Muscle of leg (tissue), 11 donors: Measurements from ENCODE around the gene TTC28. TPM values are rescaled to one million over a fixed set of nuclear protein-coding genes. Genes with fewer than 3 reads are reported as not detected.

Experiments used
- DNase-seq: peaks from one replicate; pipeline ENCODE4 v3.0.0; 2013
- H3K27ac ChIP-seq: one replicate; pipeline ENCODE4 v1.5.1; 2013; ENCODE audit warnings: mild to moderate bottlenecking, low read length, control low read depth
- H3K27me3 ChIP-seq: one replicate; pipeline ENCODE4 v1.6.1; 2013; ENCODE audit warnings: low read length; ENCODE audit not compliant: control insufficient read depth, insufficient read depth
- H3K36me3 ChIP-seq: one replicate; pipeline ENCODE4 v1.6.1; 2013; ENCODE audit warnings: low read length; ENCODE audit not compliant: control insufficient read depth, insufficient read depth
- H3K4me1 ChIP-seq: one replicate; pipeline ENCODE4 v1.6.1; 2013; ENCODE audit warnings: low read length; ENCODE audit not compliant: control insufficient read depth, insufficient read depth
- H3K4me3 ChIP-seq: one replicate; pipeline ENCODE4 v1.5.1; 2013; ENCODE audit warnings: low read length, control low read depth
- H3K9me3 ChIP-seq: replicated peaks from 2 replicates; pipeline ENCODE4 v1.6.1; 2013; ENCODE audit warnings: low read depth, low read length; ENCODE audit not compliant: control insufficient read depth
- WGBS: methylation state at CpG from one replicate; pipeline ENCODE4 v1.1.5; 2013; ENCODE audit warnings: missing lambda C conversion rate; ENCODE audit not compliant: insufficient coverage; 5-methylcytosine and 5-hydroxymethylcytosine counted together
- polyA plus RNA-seq, 8 donors: library from polyadenylated mRNA; unstranded; fragments of 120-200 nt; gene quantifications; one replicate each; pipeline versions ENCODE4 v1.2.1 to v1.2.3, GENCODE V29; 2013; ENCODE audit warnings: inconsistent platforms in 1 of 8, low replicate concordance in 1 of 8; ENCODE audit not compliant: insufficient read length in 8 of 8, insufficient read depth in 1 of 8
- total RNA-seq: library from RNA; stranded (reverse); fragments of 120-200 nt; gene quantifications from one replicate; pipeline ENCODE4 v1.2.4, GENCODE V29; 2013

The TTC28 gene
- total and polyA plus RNA-seq, 9 donors: 17.9 to 31.8 (median 24.9) TPM

DNA sequence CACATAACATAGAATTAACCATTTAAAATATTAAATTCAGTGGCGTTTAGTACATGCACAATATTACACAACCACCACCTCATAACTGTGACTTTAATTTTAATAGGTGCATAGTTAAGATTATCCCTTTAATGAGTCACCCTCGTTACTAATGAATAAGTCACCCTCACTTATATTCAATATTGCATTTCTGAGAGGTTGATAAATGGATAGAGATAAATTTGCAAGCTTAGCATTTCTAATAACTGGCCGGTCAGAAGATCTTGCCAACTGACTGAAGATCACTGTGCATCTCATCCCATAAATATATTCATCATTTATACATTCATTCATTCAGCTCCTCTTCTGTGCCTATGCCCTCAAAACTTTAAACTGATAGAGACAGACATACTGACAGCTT, 243.7 kb downstream of the TTC28 start:
- no peak for DNase-seq
- Histone ChIP-seq H3K9me3 (no peaks in the 10 kb centered on the region), H3K27ac (no peak overlapping the region), H3K27me3 (no peaks in the 10 kb centered on the region), H3K4me1 (no peaks in the 10 kb centered on the region), H3K36me3 (no peaks in the 10 kb centered on the region), H3K4me3 (no peak overlapping the region)
- no CpG with 5 or more reads among the region's 3 CpGs for WGBS

DNA sequence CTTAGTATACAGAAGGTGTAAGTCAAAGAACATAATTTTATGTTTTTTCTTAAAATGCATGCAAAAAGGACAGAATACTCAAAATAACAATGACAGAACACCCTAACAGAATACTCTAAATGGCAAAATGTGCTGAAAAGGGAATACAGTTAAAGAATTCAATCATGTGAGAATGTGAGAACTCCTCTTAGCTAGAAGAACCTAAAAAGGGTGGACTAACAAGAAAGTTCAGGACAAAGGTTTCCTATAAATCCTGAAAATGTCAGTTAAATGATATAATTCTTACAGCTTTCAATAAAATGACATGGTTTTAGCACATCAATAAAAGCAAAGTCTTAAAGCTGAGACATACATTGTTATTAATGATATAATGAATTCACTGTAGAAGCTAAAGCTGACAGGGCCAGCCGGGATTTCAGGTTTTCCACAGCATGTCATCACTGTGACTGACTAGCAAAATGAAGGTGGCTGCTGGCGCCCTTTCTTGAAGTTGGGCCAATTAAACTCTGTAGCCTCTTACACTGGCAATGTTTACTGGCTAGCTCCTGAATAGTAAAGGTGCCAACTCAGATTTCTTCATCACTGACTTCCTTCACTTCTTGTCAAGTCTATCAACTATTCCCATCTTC, 244.4 kb downstream of the TTC28 start:
- WGBS: 93% methylated on average over 2 of the region's 2 CpGs
- Histone ChIP-seq H3K36me3 (no peaks in the 10 kb centered on the region), H3K27me3 (no peaks in the 10 kb centered on the region), H3K4me3 (no peak overlapping the region), H3K9me3 (no peaks in the 10 kb centered on the region), H3K4me1 (no peaks in the 10 kb centered on the region), H3K27ac (no peak overlapping the region)
- no peak for DNase-seq

DNA sequence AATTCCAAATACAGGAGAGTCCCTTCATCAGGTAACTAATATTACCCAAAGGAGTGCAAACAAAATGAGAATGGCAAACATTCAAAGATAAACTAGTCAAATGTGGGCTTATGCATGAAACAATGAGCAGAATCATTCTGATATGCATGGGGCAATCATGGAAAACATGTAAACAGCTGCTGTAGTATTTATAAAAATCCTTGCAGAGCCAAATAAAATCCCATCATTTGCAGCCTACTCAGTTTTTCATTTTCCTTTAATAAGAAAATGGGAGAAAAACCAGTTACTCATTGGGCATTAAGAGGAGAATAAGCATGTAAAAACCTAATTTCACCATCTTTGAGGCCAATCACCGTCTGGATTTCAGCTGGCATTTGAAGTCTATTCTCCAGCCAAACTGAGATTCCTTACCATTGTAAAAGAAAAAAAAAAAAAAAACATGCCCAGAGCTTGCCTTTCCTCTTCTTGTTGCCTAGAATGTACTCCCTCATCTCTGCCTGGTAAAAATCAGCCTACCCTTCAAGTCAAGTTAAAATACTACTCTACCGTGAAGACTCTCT, 249.1 kb downstream of the TTC28 start:
- Histone ChIP-seq H3K4me1 (no peaks in the 10 kb centered on the region), H3K9me3 (no peaks in the 10 kb centered on the region), H3K4me3 (no peak overlapping the region), H3K27me3 (no peaks in the 10 kb centered on the region), H3K27ac (no peak overlapping the region), H3K36me3 (no peaks in the 10 kb centered on the region)
- WGBS: 50% methylated on average over 2 of the region's 2 CpGs
- no peak for DNase-seq

DNA sequence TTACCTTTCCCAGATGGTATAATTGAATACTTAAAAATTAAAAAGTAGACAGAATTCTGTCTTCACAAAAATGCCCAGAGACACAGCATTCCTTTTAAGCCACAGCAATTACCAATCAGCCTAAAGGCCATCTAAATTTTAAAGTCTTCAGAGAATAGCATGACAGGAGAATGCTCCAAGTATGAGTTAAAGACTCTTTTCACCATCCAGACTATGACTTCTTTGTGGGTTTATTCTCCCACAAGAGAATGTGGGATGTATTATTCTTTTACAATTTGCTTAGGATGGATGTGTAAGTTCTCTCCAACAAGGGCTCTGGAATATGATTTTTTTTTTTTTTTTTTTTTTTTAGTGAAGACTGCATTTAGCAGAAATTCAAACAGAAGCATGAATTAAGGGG, 249.9 kb downstream of the TTC28 start:
- Histone ChIP-seq H3K27ac (no peak overlapping the region), H3K4me3 (no peak overlapping the region), H3K27me3 (no peaks in the 10 kb centered on the region), H3K9me3 (no peaks in the 10 kb centered on the region), H3K36me3 (no peaks in the 10 kb centered on the region), H3K4me1 (no peaks in the 10 kb centered on the region)
- DNase-seq: no peak

DNA sequence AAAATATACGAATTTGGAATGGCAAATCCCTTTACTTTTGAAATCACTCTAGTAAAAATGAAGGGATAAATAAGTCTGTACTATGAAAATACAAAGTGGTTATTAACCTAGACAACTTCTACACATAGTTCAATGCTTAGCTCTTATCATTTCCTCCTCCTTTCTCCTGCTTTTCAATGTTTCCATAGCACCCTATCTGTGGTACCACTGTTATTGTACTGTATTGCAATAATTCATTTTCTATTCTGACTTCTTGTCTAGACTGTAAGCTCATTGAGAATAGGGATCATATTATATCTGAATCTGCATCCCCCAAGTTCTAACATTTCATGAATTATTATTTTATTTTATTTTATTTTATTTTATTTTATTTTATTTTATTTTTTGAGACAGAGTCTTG, 251.4 kb downstream of the TTC28 start:
- no CpG with 5 or more reads among the region's 1 CpG for WGBS
- no peaks in the 10 kb centered on the region for H3K36me3 ChIP-seq
- H3K4me3 ChIP-seq: no peak overlapping the region
- DNase-seq: no peak
- no peaks in the 10 kb centered on the region for H3K9me3 ChIP-seq
- H3K27me3 ChIP-seq: no peaks in the 10 kb centered on the region
- H3K27ac ChIP-seq: no peak overlapping the region
- H3K4me1 ChIP-seq: no peaks in the 10 kb centered on the region

DNA sequence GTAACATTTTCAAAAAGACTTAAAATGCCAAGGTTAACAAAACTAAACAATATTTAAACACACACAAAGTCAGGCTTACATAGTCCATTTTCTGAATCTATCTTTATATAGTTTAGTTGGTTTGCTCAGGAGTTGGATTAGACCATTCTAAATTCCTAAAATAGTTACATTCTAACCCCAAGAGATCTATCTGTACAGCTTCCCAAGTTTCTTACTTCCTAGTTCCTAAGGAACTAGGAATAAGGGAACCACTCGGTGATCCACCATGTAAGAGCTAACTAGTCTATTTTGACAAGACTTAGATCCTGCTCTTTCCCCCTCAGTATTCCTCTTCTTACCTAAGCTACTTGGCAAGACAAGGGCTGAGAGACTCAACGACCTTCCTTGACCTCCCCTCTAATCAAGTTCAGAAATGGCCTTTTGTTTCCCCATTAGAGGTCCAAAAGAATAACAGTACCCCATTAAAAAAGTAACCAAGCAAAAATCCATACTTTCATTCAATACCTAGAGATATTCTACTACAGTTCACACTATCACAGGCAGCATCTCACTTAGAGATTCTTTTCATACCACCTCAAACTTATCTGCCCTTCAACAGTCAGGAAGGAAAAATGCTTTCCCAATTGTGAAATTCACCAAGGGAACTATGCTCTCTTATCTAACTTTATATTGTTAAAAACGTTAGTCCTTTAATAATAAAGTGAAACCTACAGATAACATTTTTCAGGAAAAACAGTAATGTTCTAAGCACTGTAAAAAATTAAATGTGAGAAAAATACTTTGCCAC, 253.1 kb downstream of the TTC28 start:
- Histone ChIP-seq H3K9me3 (no peaks in the 10 kb centered on the region), H3K36me3 (no peaks in the 10 kb centered on the region), H3K4me1 (no peaks in the 10 kb centered on the region), H3K27me3 (no peaks in the 10 kb centered on the region), H3K27ac (no peak overlapping the region), H3K4me3 (no peak overlapping the region)
- 60% methylated on average over 2 of the region's 3 CpGs for WGBS
- peak; percentile 58 for DNase-seq

DNA sequence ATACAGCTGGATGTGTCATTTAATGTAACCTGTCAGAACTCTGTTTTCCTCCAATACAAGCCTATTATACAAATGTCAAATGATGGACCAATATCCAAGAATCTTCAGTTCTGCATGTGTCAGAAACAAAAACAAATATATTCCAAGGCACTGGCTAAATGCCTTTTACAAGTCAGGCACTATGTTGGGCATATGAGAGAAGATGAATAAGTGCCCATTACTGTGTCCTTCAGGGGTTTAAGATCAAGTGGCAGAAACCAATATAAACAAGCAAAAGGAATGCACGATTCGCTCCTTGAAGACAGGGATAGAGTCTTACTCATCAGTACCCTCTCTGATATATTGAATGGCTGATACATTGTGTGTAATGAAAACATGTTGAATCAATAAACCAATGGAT, 254.4 kb downstream of the TTC28 start:
- no peaks in the 10 kb centered on the region for H3K36me3 ChIP-seq
- no peaks in the 10 kb centered on the region for H3K4me1 ChIP-seq
- H3K27me3 ChIP-seq: no peaks in the 10 kb centered on the region
- WGBS: no CpG with 5 or more reads among the region's 2 CpGs
- H3K4me3 ChIP-seq: no peak overlapping the region
- no peak overlapping the region for H3K27ac ChIP-seq
- no peak for DNase-seq
- H3K9me3 ChIP-seq: no peaks in the 10 kb centered on the region

DNA sequence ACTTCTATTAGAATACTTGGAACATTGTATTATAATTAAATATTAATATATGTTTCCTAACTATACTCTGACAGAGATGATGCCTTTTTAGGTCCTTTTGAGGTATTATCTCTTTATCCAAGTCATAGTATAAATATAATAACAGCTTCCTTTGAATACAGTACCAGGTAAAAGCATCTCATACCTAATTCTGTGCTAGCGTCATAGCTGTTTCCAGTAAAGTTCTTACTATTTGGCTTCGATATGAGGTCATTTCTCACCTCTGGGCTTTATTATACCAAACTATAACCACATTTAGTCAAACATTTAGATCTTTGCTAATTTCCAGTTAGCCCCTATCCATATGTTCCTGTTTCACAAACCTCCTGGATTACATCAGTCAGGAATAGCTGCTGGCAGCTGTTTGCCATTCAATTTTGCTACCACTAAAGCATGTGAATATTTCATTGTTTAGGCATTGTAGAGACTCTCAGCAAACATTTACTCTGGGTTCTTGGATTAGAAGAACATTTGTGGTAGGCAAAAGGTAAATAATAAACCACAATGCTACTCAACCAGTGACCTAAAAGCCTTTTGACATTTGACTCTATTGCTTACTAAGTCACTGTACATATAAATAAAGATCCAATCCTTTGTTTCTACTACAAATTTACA, 255.1 kb downstream of the TTC28 start:
- no peaks in the 10 kb centered on the region for H3K36me3 ChIP-seq
- 78% methylated on average over 2 of the region's 2 CpGs for whole genome bisulfite sequencing
- DNase-seq: no peak
- H3K4me1 ChIP-seq: no peaks in the 10 kb centered on the region
- H3K4me3 ChIP-seq: no peak overlapping the region
- H3K9me3 ChIP-seq: no peaks in the 10 kb centered on the region
- H3K27me3 ChIP-seq: no peaks in the 10 kb centered on the region
- no peak overlapping the region for H3K27ac ChIP-seq

DNA sequence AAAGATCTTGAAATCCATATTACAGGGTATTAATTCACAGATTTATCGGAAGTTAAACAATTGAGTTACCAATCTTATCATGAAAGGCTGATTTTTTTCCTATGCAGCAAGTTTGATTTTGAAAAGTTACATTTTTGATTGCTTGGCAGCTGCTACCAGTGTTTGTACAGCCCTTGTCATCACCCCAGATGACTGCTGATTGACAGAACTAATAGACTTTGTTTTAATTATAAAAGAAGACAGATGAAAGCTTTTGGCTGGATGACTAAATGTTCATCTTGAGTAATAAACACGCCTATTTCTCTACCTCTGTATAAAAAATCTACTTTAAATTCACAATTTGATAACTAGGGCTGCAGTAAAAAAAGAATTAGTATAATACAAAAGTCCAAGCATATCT, 259.7 kb downstream of the TTC28 start:
- Histone ChIP-seq H3K4me3 (no peak overlapping the region), H3K36me3 (no peaks in the 10 kb centered on the region), H3K4me1 (no peaks in the 10 kb centered on the region), H3K27ac (no peak overlapping the region), H3K9me3 (no peaks in the 10 kb centered on the region), H3K27me3 (no peaks in the 10 kb centered on the region)
- DNase-seq: no peak
- no CpG with 5 or more reads among the region's 2 CpGs for WGBS

DNA sequence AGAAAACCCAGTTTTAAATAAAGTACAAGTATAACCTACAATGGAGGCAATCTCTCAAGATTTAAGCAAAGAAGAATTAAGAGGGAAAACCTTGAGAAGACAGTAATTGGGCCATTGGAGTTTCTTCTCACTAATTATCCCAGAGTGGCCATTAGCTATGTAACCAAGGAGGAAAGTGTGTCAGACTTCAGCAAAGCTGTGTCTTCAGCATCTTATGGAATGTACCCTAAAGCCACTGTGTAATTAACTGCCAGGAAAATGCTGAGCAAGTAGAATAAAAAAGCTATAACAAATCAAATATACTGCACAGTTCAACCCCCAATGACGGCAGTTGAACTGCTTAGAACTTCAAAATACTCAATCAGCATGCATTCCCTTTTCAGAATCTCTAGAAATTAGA, 261.6 kb downstream of the TTC28 start:
- no peaks in the 10 kb centered on the region for H3K36me3 ChIP-seq
- no peak overlapping the region for H3K4me3 ChIP-seq
- DNase-seq: no peak
- H3K9me3 ChIP-seq: no peaks in the 10 kb centered on the region
- H3K27ac ChIP-seq: no peak overlapping the region
- H3K27me3 ChIP-seq: no peaks in the 10 kb centered on the region
- H3K4me1 ChIP-seq: no peaks in the 10 kb centered on the region
- no CpG with 5 or more reads among the region's 1 CpG for WGBS
